Lower leg skin (tissue), 3 donors: Measurements from ENCODE around the gene CLTA.

Source experiments
- POLR2A ChIP-seq, 2 donors: fragments of 450-650 bp; IDR thresholded peaks; one replicate each; pipeline ENCODE4 v1.6.1; 2016 to 2017; ENCODE audit warnings: antibody characterized with exemption in 2 of 2, mild to moderate bottlenecking in 1 of 2, moderate library complexity in 1 of 2
- TF ChIP-seq, protein P1 (sequence below), 3 donors: fragments of 450-650 bp; IDR thresholded peaks; one replicate each; pipeline ENCODE4 v1.5.1; 2016; ENCODE audit warnings: antibody characterized with exemption in 3 of 3, mild to moderate bottlenecking in 3 of 3, moderate library complexity in 2 of 3

DNA sequence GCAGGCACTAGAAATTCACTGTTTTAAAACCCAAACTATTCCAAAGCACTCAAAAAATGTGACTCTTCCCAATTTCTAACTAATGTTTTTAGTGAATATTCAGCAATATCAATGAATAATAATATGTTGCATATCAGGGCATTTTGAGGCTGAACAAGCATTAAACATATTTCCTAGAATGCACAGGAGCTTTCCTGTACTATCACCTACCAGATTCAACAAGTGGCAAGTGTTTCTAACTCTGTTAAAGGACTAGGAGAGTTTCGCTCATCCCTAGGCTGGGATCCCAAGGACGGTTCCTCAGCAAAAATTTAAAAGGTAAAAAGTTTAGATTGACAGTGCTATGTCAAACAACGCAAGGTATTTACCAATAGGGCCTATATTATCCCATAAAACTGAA, 46.5 kb downstream of the CLTA start:
- TF ChIP-seq, protein P1, sequence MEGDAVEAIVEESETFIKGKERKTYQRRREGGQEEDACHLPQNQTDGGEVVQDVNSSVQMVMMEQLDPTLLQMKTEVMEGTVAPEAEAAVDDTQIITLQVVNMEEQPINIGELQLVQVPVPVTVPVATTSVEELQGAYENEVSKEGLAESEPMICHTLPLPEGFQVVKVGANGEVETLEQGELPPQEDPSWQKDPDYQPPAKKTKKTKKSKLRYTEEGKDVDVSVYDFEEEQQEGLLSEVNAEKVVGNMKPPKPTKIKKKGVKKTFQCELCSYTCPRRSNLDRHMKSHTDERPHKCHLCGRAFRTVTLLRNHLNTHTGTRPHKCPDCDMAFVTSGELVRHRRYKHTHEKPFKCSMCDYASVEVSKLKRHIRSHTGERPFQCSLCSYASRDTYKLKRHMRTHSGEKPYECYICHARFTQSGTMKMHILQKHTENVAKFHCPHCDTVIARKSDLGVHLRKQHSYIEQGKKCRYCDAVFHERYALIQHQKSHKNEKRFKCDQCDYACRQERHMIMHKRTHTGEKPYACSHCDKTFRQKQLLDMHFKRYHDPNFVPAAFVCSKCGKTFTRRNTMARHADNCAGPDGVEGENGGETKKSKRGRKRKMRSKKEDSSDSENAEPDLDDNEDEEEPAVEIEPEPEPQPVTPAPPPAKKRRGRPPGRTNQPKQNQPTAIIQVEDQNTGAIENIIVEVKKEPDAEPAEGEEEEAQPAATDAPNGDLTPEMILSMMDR (IDR thresholded peaks at IDR 0.05), result no peak
- no peak for TF ChIP-seq POLR2A (IDR thresholded peaks at IDR 0.05)
